Measurements from ENCODE around the gene CDH5. TPM values are rescaled to one million over a fixed set of nuclear protein-coding genes. Genes with fewer than 3 reads are reported as not detected.
A peak's percentile ranks its signal among the peaks of the same experiment; 100 is the strongest.

CDH5 gene
- total and polyA plus RNA-seq, 2 of the 13 experiments (the other 11 are each of a cell fraction or from before 2014, with no cell fraction given): 0.71 to 1.1 TPM

DNA sequence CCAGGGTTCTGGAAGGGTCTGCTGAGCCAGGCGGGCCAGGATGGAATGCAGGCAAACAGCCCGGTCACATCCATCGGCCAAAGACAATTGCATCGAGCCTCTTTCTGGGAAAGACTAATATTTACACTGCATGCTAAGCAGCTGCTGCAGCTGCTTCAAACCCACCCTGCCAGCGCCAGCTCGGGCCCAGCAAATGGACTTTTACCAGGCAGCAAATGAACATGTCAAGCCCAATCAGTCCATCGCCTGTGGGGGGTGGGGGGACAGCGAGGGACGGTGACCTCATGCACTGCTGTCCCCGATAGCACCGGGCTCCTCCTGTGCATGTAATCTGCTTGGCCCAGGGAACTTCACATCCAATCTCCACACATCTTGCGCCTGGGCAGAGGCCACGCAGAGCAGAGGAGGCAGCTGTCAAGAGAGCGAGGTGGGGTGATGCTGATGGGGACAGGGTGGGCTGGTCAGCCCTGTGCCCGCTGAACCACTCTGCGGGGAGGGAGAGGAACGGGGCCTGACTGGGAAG is 39.4 kb upstream of the CDH5 start (continued):
- TF ChIP-seq, protein P1, sequence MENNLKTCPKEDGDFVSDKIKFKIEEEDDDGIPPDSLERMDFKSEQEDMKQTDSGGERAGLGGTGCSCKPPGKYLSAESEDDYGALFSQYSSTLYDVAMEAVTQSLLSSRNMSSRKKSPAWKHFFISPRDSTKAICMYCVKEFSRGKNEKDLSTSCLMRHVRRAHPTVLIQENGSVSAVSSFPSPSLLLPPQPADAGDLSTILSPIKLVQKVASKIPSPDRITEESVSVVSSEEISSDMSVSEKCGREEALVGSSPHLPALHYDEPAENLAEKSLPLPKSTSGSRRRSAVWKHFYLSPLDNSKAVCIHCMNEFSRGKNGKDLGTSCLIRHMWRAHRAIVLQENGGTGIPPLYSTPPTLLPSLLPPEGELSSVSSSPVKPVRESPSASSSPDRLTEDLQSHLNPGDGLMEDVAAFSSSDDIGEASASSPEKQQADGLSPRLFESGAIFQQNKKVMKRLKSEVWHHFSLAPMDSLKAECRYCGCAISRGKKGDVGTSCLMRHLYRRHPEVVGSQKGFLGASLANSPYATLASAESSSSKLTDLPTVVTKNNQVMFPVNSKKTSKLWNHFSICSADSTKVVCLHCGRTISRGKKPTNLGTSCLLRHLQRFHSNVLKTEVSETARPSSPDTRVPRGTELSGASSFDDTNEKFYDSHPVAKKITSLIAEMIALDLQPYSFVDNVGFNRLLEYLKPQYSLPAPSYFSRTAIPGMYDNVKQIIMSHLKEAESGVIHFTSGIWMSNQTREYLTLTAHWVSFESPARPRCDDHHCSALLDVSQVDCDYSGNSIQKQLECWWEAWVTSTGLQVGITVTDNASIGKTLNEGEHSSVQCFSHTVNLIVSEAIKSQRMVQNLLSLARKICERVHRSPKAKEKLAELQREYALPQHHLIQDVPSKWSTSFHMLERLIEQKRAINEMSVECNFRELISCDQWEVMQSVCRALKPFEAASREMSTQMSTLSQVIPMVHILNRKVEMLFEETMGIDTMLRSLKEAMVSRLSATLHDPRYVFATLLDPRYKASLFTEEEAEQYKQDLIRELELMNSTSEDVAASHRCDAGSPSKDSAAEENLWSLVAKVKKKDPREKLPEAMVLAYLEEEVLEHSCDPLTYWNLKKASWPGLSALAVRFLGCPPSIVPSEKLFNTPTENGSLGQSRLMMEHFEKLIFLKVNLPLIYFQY (CRISPR knock-in tag; IDR thresholded peaks at IDR 0.05; ENCODE audit: borderline replicate concordance): peak; percentile 89; the same call in 1 of the 2 replicates
- TF ChIP-seq TARDBP (CRISPR knock-in tag; IDR thresholded peaks at IDR 0.05): peak; percentile 22; the same call in 1 of the 2 replicates
- TF ChIP-seq TCF12 (IDR thresholded peaks at IDR 0.05): no peak
- 0 out of 2 replicates have a peak, but pooled peaks have one; percentile 51 for TF ChIP-seq TCF12 (CRISPR knock-in tag; IDR thresholded peaks at IDR 0.05)
- no peak; the same call in 1 of the 2 replicates for TF ChIP-seq EEA1 (CRISPR knock-in tag; IDR thresholded peaks at IDR 0.05; ENCODE audit: borderline replicate concordance)
- peak; percentile 38; the same call in 1 of the 2 replicates for TF ChIP-seq FOSL2 (CRISPR knock-in tag; IDR thresholded peaks at IDR 0.05)
- TF ChIP-seq, protein P2, sequence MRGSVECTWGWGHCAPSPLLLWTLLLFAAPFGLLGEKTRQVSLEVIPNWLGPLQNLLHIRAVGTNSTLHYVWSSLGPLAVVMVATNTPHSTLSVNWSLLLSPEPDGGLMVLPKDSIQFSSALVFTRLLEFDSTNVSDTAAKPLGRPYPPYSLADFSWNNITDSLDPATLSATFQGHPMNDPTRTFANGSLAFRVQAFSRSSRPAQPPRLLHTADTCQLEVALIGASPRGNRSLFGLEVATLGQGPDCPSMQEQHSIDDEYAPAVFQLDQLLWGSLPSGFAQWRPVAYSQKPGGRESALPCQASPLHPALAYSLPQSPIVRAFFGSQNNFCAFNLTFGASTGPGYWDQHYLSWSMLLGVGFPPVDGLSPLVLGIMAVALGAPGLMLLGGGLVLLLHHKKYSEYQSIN (CRISPR knock-in tag; IDR thresholded peaks at IDR 0.05; ENCODE audit: borderline replicate concordance): no peak
- no peak for TF ChIP-seq MZF1 (CRISPR knock-in tag; IDR thresholded peaks at IDR 0.05; ENCODE audit: borderline replicate concordance)
- TF ChIP-seq, protein P3, sequence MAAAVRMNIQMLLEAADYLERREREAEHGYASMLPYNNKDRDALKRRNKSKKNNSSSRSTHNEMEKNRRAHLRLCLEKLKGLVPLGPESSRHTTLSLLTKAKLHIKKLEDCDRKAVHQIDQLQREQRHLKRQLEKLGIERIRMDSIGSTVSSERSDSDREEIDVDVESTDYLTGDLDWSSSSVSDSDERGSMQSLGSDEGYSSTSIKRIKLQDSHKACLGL (CRISPR knock-in tag; IDR thresholded peaks at IDR 0.05): peak; percentile 79
- TF ChIP-seq, protein P4, sequence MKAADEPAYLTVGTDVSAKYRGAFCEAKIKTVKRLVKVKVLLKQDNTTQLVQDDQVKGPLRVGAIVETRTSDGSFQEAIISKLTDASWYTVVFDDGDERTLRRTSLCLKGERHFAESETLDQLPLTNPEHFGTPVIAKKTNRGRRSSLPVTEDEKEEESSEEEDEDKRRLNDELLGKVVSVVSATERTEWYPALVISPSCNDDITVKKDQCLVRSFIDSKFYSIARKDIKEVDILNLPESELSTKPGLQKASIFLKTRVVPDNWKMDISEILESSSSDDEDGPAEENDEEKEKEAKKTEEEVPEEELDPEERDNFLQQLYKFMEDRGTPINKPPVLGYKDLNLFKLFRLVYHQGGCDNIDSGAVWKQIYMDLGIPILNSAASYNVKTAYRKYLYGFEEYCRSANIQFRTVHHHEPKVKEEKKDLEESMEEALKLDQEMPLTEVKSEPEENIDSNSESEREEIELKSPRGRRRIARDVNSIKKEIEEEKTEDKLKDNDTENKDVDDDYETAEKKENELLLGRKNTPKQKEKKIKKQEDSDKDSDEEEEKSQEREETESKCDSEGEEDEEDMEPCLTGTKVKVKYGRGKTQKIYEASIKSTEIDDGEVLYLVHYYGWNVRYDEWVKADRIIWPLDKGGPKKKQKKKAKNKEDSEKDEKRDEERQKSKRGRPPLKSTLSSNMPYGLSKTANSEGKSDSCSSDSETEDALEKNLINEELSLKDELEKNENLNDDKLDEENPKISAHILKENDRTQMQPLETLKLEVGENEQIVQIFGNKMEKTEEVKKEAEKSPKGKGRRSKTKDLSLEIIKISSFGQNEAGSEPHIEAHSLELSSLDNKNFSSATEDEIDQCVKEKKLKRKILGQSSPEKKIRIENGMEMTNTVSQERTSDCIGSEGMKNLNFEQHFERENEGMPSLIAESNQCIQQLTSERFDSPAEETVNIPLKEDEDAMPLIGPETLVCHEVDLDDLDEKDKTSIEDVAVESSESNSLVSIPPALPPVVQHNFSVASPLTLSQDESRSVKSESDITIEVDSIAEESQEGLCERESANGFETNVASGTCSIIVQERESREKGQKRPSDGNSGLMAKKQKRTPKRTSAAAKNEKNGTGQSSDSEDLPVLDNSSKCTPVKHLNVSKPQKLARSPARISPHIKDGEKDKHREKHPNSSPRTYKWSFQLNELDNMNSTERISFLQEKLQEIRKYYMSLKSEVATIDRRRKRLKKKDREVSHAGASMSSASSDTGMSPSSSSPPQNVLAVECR (CRISPR knock-in tag; IDR thresholded peaks at IDR 0.05; ENCODE audit: borderline replicate concordance): peak; percentile 48; the same call in 1 of the 2 replicates
- no peak; the same call in 1 of the 2 replicates for TF ChIP-seq SPEN (CRISPR knock-in tag; IDR thresholded peaks at IDR 0.05; ENCODE audit: low read depth)
- TF ChIP-seq, protein P5, sequence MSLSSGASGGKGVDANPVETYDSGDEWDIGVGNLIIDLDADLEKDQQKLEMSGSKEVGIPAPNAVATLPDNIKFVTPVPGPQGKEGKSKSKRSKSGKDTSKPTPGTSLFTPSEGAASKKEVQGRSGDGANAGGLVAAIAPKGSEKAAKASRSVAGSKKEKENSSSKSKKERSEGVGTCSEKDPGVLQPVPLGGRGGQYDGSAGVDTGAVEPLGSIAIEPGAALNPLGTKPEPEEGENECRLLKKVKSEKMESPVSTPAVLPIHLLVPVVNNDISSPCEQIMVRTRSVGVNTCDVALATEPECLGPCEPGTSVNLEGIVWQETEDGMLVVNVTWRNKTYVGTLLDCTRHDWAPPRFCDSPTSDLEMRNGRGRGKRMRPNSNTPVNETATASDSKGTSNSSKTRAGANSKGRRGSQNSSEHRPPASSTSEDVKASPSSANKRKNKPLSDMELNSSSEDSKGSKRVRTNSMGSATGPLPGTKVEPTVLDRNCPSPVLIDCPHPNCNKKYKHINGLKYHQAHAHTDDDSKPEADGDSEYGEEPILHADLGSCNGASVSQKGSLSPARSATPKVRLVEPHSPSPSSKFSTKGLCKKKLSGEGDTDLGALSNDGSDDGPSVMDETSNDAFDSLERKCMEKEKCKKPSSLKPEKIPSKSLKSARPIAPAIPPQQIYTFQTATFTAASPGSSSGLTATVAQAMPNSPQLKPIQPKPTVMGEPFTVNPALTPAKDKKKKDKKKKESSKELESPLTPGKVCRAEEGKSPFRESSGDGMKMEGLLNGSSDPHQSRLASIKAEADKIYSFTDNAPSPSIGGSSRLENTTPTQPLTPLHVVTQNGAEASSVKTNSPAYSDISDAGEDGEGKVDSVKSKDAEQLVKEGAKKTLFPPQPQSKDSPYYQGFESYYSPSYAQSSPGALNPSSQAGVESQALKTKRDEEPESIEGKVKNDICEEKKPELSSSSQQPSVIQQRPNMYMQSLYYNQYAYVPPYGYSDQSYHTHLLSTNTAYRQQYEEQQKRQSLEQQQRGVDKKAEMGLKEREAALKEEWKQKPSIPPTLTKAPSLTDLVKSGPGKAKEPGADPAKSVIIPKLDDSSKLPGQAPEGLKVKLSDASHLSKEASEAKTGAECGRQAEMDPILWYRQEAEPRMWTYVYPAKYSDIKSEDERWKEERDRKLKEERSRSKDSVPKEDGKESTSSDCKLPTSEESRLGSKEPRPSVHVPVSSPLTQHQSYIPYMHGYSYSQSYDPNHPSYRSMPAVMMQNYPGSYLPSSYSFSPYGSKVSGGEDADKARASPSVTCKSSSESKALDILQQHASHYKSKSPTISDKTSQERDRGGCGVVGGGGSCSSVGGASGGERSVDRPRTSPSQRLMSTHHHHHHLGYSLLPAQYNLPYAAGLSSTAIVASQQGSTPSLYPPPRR (CRISPR knock-in tag; IDR thresholded peaks at IDR 0.05; ENCODE audit: borderline replicate concordance): peak; percentile 78
- TF ChIP-seq, protein P6, sequence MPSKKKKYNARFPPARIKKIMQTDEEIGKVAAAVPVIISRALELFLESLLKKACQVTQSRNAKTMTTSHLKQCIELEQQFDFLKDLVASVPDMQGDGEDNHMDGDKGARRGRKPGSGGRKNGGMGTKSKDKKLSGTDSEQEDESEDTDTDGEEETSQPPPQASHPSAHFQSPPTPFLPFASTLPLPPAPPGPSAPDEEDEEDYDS (CRISPR knock-in tag; IDR thresholded peaks at IDR 0.05): peak; percentile 31; the same call in 1 of the 2 replicates

All from HepG2 (cell line).